22Rv1 (cell line): ENCODE data around the gene TIGAR.

ENCODE experiments used
- CTCF ChIP-seq: fragments of 450-650 bp; IDR thresholded peaks from 2 replicates; pipeline ENCODE4 v1.5.1; 2017; ENCODE audit warnings: mild to moderate bottlenecking
- ZFX ChIP-seq: fragments of 450-650 bp; IDR thresholded peaks from 2 replicates; pipeline ENCODE4 v1.6.1; 2017; ENCODE audit warnings: antibody characterized with exemption, borderline replicate concordance

GRCh38 chr12:4289231-4289878, 31.7 kb upstream of the TIGAR start:
- TF ChIP-seq ZFX (no peak), CTCF (no peak)
